ENCODE results near the gene ZDBF2.

ZDBF2 gene

DNA sequence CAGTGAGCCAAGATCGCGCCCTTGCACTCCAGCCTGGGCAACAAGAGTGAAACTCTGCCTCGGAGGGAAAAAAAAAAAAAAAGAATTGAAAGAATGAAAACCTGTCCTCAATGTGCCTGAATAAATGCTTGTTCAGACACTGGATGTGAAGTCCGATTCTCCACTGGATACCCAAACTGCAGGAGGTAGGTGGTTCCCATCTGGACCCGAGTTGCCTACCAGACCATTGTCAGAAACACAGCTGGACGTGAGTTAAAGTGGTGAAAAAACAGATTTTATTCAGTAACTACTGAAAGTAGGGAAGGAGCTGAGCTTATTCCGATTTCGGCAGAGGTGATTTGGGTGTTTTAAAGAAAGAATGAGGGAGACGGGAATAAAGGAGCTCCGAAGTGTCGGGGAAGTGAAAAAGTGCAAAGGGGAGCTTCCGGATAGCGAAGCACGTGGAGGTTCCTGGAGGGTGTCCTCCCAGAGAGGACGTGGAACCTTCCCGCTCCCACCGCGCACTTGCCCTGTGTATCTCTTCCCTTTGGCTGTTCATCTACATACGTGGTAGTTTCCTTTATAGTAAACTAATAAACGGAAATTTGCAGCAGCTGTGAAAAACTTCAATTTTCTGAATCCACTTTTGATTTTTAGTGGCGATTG lies 10.4 kb upstream of the ZDBF2 start:
- DNase-seq (ENCODE audit: low read depth) = no peak
- TF ChIP-seq, protein P1, sequence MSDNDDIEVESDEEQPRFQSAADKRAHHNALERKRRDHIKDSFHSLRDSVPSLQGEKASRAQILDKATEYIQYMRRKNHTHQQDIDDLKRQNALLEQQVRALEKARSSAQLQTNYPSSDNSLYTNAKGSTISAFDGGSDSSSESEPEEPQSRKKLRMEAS (IDR thresholded peaks at IDR 0.05; ENCODE audit: low read depth, low read length) = no peak
- TF ChIP-seq, protein P2, sequence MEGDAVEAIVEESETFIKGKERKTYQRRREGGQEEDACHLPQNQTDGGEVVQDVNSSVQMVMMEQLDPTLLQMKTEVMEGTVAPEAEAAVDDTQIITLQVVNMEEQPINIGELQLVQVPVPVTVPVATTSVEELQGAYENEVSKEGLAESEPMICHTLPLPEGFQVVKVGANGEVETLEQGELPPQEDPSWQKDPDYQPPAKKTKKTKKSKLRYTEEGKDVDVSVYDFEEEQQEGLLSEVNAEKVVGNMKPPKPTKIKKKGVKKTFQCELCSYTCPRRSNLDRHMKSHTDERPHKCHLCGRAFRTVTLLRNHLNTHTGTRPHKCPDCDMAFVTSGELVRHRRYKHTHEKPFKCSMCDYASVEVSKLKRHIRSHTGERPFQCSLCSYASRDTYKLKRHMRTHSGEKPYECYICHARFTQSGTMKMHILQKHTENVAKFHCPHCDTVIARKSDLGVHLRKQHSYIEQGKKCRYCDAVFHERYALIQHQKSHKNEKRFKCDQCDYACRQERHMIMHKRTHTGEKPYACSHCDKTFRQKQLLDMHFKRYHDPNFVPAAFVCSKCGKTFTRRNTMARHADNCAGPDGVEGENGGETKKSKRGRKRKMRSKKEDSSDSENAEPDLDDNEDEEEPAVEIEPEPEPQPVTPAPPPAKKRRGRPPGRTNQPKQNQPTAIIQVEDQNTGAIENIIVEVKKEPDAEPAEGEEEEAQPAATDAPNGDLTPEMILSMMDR (IDR thresholded peaks at IDR 0.05; ENCODE audit: low read depth, low read length) = no peak
- TF ChIP-seq MYC (IDR thresholded peaks at IDR 0.05; ENCODE audit: low read depth, low read length) (no peak), POLR2A (IDR thresholded peaks at IDR 0.05; ENCODE audit: extremely low read depth, insufficient read length) (no peak)
- H3K4me3 ChIP-seq (ENCODE audit: low read depth, low read length) = no peak overlapping the region

DNA sequence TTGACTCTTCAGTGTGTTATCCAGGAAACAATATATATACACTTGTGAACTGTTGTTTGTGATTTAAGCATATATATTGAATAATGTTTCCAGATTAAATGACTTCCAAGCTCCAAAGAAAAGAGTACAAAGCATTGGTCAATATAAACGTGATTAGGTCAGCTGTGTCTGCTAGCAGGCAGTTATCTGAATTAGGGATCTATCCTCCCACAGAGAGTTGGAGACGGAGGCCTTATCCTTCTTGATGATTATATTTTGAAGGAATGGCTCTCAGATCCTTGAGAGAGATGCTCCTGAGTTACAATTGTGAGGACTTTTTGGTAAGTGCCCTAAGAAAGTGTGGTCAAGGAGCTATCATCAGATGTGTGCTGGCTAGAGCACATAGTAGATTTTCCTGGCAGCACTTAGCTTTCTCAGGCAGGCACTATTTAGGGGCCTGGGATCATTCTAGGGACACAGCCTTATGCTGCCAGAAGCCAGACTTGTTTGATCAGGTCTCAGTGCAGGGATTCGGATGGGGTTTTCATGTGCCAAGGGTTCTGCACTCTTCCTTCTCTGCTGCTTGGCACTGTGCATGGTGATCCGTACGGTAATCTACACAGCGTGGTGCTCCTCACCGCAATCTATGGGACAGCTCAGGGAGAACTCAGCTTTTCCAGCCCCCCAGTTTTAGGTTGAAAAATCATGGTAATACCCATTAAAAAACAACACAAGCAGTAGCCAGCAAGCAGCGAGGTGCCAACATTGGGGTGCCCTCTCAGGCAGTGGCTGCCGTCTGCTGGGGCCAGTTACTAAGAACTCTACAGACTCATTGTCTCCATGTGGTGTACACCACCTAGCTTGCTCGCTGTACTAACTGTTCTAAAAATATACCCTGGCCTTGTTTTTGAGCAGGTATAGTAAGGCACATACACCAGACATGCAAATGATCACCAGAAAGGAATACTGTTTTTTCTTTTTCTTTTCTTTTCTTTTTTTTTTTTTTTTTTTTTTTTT lies 8.0 kb upstream of the ZDBF2 start:
- no peak for DNase-seq (ENCODE audit: low read depth)
- no peak overlapping the region for H3K4me3 ChIP-seq (ENCODE audit: low read depth, low read length)
- TF ChIP-seq, protein P2 (IDR thresholded peaks at IDR 0.05; ENCODE audit: low read depth, low read length) = no peak

DNA sequence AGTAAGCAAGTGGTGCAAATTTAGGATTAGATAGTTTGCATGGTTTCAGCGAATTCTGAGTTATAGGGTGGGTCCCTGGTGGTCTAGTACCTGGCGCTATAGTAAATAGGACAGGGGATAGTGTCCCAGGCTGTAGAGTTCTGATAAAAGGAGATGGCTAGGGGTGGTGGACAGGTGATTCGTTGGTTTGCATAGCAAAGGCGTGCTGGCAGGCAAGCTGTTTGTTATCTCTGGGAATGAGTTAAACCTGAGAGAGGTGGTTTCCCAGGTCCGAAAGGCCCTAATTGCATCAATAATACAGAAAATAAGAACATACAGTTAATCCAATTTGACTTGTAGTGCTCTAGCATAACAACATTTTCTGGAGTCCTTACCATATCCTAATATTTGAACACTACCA lies 6.9 kb upstream of the ZDBF2 start:
- TF ChIP-seq, protein P2 (IDR thresholded peaks at IDR 0.05; ENCODE audit: low read depth, low read length) = no peak
- TF ChIP-seq, protein P1 (IDR thresholded peaks at IDR 0.05; ENCODE audit: low read depth, low read length) = no peak
- TF ChIP-seq POLR2A (IDR thresholded peaks at IDR 0.05; ENCODE audit: extremely low read depth, insufficient read length) = no peak
- no peak for TF ChIP-seq MYC (IDR thresholded peaks at IDR 0.05; ENCODE audit: low read depth, low read length)
- DNase-seq (ENCODE audit: low read depth) = no peak
- no peak overlapping the region for H3K4me3 ChIP-seq (ENCODE audit: low read depth, low read length)

DNA sequence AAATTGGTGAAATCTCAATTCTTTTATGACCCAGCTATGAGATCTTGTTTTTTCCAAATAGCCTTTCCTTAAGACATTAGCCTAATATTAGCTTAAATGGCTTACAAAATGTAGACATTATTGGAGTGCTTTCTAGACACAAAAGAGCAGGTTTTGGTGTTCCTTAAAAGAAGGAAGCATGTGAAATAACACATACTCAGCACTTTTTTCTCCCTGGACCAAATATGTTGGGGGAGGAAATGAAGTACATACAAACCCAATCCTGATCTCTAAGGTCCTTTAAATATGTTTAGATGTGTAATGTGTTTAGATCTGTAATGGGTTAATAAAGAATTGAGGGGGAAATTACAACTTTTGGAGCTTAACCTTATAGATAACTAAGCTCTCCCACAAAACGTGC lies 3.4 kb upstream of the ZDBF2 start:
- TF ChIP-seq, protein P1 (IDR thresholded peaks at IDR 0.05; ENCODE audit: low read depth, low read length) = no peak
- TF ChIP-seq POLR2A (IDR thresholded peaks at IDR 0.05; ENCODE audit: extremely low read depth, insufficient read length) = no peak
- TF ChIP-seq MYC (IDR thresholded peaks at IDR 0.05; ENCODE audit: low read depth, low read length) = no peak
- TF ChIP-seq, protein P2 (IDR thresholded peaks at IDR 0.05; ENCODE audit: low read depth, low read length) = no peak
- H3K4me3 ChIP-seq (ENCODE audit: low read depth, low read length) = no peak overlapping the region
- no peak for DNase-seq (ENCODE audit: low read depth)

DNA sequence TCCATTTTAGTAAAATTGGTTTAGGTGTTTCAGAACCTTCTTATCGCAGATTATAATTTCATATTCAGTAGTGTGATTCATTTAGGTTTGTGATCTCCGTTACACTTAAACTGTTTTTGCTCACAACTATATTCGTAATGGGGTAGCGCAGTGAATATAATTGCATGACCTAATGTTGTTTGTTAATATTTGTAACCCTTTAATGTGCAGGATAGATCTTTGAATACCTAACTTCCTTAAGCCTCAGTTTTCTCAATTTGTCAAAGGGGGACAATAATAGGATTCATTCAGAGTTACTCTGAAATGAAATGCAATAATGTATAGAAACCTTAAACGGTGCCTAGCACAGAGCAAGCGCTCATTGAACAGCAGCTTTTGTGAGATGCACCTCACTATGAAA lies 558 bp upstream of the ZDBF2 start:
- TF ChIP-seq MYC (IDR thresholded peaks at IDR 0.05; ENCODE audit: low read depth, low read length) = no peak
- TF ChIP-seq, protein P2 (IDR thresholded peaks at IDR 0.05; ENCODE audit: low read depth, low read length) = no peak
- TF ChIP-seq, protein P1 (IDR thresholded peaks at IDR 0.05; ENCODE audit: low read depth, low read length) = no peak
- TF ChIP-seq POLR2A (IDR thresholded peaks at IDR 0.05; ENCODE audit: extremely low read depth, insufficient read length) = no peak
- H3K4me3 ChIP-seq (ENCODE audit: low read depth, low read length) = peak overlapping the region; percentile 37
- DNase-seq (ENCODE audit: low read depth) = no peak
